Gastrocnemius medialis (tissue), 4 donors: ENCODE results near the gene MYT1. TPM values are rescaled to one million over a fixed set of nuclear protein-coding genes. Genes with fewer than 3 reads are reported as not detected.

Experiments used
- ATAC-seq, 2 donors: fragments of 150-250 bp; one replicate each; pipeline ENCODE4 v1.9.1; 2016
- DNase-seq, 2 donors: peaks; one replicate each; pipeline ENCODE4 v3.0.0-alpha.2; 2019
- H3K27ac ChIP-seq, 4 donors: fragments of 200-600 bp; sonication (generic); 1 replicate in 1 of 4; 2 replicates in 3 of 4; pipeline ENCODE4 v1.5.1; 2016 to 2018; ENCODE audit warnings: mild to moderate bottlenecking in 2 of 4, moderate library complexity in 1 of 4
- H3K27me3 ChIP-seq, 3 donors: fragments of 200-600 bp; sonication (generic) in 2 of 3; 1 replicate in 1 of 3; 2 replicates in 2 of 3; pipeline versions ENCODE4 v1.5.1 to v1.6.0; 2016 to 2019; ENCODE audit warnings: mild to moderate bottlenecking in 1 of 3, moderate library complexity in 1 of 3
- H3K36me3 ChIP-seq, 2 donors: fragments of 200-600 bp; sonication (generic) in 1 of 2; one replicate each; pipeline ENCODE4 v1.5.1; 2017 to 2018
- H3K4me1 ChIP-seq, 2 donors: fragments of 200-600 bp; sonication (generic) in 1 of 2; one replicate each; pipeline ENCODE4 v1.5.1; 2016 to 2017; ENCODE audit warnings: mild to moderate bottlenecking in 2 of 2
- H3K4me3 ChIP-seq, 4 donors: fragments of 200-600 bp; sonication (generic) in 3 of 4; 1 replicate in 1 of 4; 2 replicates in 3 of 4; pipeline ENCODE4 v1.5.1; 2016 to 2019; ENCODE audit warnings: mild to moderate bottlenecking in 2 of 4
- H3K9me3 ChIP-seq, 3 donors: fragments of 200-600 bp; sonication (generic) in 2 of 3; 1 replicate in 1 of 3; 2 replicates in 2 of 3; pipeline ENCODE4 v1.5.1; 2016 to 2019
- CTCF ChIP-seq, 5 experiments: fragments of 450-650 bp in 3 of 5; fragments of 200-600 bp in 2 of 5; sonication (generic) in 2 of 5; IDR thresholded peaks in 4 of 5; conservative IDR thresholded peaks in 1 of 5; 1 replicate in 4 of 5; 2 replicates in 1 of 5; pipeline ENCODE4 v1.5.1; 2016 to 2019; ENCODE audit warnings: antibody characterized with exemption in 5 of 5, mild to moderate bottlenecking in 3 of 5, moderate library complexity in 3 of 5
- POLR2A ChIP-seq, 2 donors: fragments of 450-650 bp; IDR thresholded peaks; one replicate each; pipeline ENCODE4 v1.6.1; 2017; ENCODE audit warnings: antibody characterized with exemption in 2 of 2, mild to moderate bottlenecking in 2 of 2, moderate library complexity in 2 of 2
- in situ Hi-C, 4 donors: fragments of 200-750 bp; cut with MboI; loops; one replicate each; pipeline versions ENCODE4 v1.15.0 to v1.8.0; 2017; ENCODE audit warnings: low sequenced_read_pairs in 4 of 4
- intact Hi-C: fragments of 100-400 bp; cut with DNase I; formaldehyde crosslinking; loops from one replicate; pipeline ENCODE4 v1.15.1; 2023; ENCODE audit warnings: low total_unique reads
- total RNA-seq, 4 donors: library from RNA; depleted of rRNA; stranded (reverse); fragments of >200 nt; gene quantifications; one replicate each; pipeline versions ENCODE4 v1.1.0 to v1.2.3, GENCODE V29; 2016

MYT1 gene
- total RNA-seq, 4 donors from 2014 or later: not detected

- H3K9me3 ChIP-seq: no peaks in the 10 kb centered on the region
- peak overlapping the region; percentile 84 to 96 (median 94) for H3K27ac ChIP-seq
- H3K27me3 ChIP-seq: no peaks in the 10 kb centered on the region
- no peak for TF ChIP-seq POLR2A (IDR thresholded peaks at IDR 0.05)
- no peak for TF ChIP-seq CTCF (IDR thresholded peaks at IDR 0.05 in 4 of 5, conservative IDR thresholded peaks at IDR 0.05 in 1 of 5)
- in situ Hi-C loops: no loop called here
- intact Hi-C loops: no loop called here
- DNase-seq (no peak), ATAC-seq (peak in 1 of 2 donors; percentile 6)
- H3K36me3 ChIP-seq: no peaks in the 10 kb centered on the region
- H3K4me3 ChIP-seq: peak overlapping the region; percentile 78 to 98 (median 90)
- H3K4me1 ChIP-seq: peaks cover 45 to 47% of the 10 kb centered on the region in 2 donors
Observed at GRCh38 chr20:64256282-64256935, 92.2 kb downstream of the MYT1 start.

GRCh38 chr20:64257107-64257757, 93.0 kb downstream of the MYT1 start:
- peak overlapping the region; percentile 84 to 96 (median 94) for H3K27ac ChIP-seq
- H3K4me3 ChIP-seq: peak overlapping the region; percentile 78 to 98 (median 90)
- H3K36me3 ChIP-seq: no peaks in the 10 kb centered on the region
- intact Hi-C loops (no loop called here), in situ Hi-C loops (no loop called here)
- no peaks in the 10 kb centered on the region for H3K9me3 ChIP-seq
- ATAC-seq (no peak), DNase-seq (no peak)
- no peak for TF ChIP-seq POLR2A (IDR thresholded peaks at IDR 0.05)
- no peak for TF ChIP-seq CTCF (IDR thresholded peaks at IDR 0.05 in 4 of 5, conservative IDR thresholded peaks at IDR 0.05 in 1 of 5)
- peaks cover 53 to 55% of the 10 kb centered on the region in 2 donors for H3K4me1 ChIP-seq
- no peaks in the 10 kb centered on the region for H3K27me3 ChIP-seq

DNA sequence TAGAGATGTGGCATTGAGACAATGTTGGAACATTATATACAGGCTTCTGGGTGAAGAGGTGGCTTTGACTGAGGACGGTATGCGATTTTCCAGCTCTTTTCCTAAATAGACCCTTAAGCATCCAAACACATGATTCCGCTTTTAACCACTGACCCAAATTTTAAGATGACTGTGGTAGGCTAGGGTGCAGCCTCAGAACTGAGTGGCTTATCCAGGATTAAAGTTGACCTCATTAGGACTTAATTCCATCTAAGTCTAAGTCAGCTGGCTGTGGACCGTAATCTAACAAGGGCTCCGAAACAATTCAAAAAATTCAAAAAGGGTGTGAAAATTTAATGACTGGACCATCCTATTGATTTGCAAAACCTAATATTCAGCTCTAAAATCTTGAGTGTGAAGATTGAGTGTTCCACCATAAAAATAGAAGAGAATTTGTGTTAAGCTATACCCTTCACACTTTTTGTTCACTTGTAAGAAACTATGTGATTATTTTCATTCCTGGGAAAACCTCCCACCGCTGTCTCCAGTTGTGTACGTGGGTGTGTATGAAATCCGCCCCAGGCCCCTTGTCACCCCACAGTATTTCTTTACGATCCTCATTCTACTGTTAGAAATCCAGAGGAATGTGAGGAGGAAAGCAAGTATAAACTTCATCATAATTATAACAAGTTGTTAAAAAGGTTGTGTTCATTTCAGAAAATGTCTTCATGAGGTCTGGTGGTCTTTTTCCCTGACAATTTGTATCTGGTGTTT, 94.0 kb downstream of the MYT1 start:
- Histone ChIP-seq H3K27me3 (no peaks in the 10 kb centered on the region), H3K4me1 (peaks cover 63 to 64% of the 10 kb centered on the region in 2 donors), H3K36me3 (no peaks in the 10 kb centered on the region), H3K27ac (no peak overlapping the region), H3K9me3 (no peaks in the 10 kb centered on the region), H3K4me3 (peak overlapping the region in 1 of 4 donors; percentile 4)
- DNase-seq (no peak), ATAC-seq (no peak)
- in situ Hi-C loops (no loop called here), intact Hi-C loops (no loop called here)
- TF ChIP-seq POLR2A (IDR thresholded peaks at IDR 0.05): no peak
- TF ChIP-seq CTCF (IDR thresholded peaks at IDR 0.05 in 4 of 5, conservative IDR thresholded peaks at IDR 0.05 in 1 of 5): no peak

- ATAC-seq: no peak
- peaks cover 80 to 84% of the 10 kb centered on the region in 2 donors for H3K4me1 ChIP-seq
- H3K36me3 ChIP-seq: no peaks in the 10 kb centered on the region
- no peak for TF ChIP-seq CTCF (IDR thresholded peaks at IDR 0.05 in 4 of 5, conservative IDR thresholded peaks at IDR 0.05 in 1 of 5)
- TF ChIP-seq POLR2A (IDR thresholded peaks at IDR 0.05): no peak
- H3K27ac ChIP-seq: peak overlapping the region in 3 of 4 donors; percentile 45 to 66 (median 50)
- in situ Hi-C loops (no loop called here), intact Hi-C loops (no loop called here)
- H3K9me3 ChIP-seq: no peaks in the 10 kb centered on the region
- H3K27me3 ChIP-seq: no peaks in the 10 kb centered on the region
- H3K4me3 ChIP-seq: no peak overlapping the region
- DNase-seq: no peak
Observed at GRCh38 chr20:64260239-64260638, 96.0 kb downstream of the MYT1 start.
